ENCODE results near the gene CHAD.
"Not testable (repeated sequence)": the region's sequence is repeated elsewhere in the genome, so short reads cannot be mapped to it uniquely, and the experiment has no call there.

The CHAD gene

DNA sequence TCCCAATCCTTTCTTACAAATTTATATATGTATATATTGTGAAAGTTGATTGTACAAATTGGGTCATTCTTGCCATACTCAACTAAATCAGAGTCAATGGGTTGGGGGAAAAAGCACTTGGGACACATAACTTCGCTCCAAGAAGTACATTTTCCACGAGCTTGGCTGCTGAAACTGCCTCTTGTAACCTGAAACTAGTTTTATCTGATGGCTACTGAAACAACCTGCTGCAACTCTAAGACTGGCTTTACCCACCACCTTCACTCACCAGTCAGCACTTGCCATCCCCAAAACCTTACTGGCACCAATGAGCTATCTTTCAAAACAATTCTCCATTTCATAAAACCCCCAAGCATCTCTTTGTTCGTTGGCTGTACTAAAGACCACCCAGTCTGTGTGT is 25.1 kb upstream of the CHAD start:
- DNase-seq = no peak

GRCh38 chr17:50492214-50492613 is 23.5 kb upstream of the CHAD start:
- no peak for DNase-seq

DNA sequence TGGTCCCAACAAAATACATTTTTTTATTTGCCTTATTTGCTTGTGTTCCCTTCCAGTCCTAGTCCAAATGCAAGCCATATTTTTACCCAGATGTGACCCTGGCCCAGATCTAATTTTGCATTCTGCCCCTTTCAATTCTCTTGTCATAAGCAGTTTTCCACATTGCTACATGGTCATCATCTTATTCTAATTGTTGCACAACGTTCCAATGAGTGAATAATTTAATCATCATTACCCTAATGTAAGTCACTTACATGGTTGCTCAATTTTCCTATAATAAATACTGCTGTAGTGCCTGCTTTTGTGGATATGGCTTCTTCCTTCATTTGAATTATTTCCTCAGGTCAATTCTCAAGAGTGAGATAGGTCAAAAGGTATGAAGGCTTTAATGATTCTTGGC is 22.8 kb upstream of the CHAD start:
- DNase-seq = no peak

DNA sequence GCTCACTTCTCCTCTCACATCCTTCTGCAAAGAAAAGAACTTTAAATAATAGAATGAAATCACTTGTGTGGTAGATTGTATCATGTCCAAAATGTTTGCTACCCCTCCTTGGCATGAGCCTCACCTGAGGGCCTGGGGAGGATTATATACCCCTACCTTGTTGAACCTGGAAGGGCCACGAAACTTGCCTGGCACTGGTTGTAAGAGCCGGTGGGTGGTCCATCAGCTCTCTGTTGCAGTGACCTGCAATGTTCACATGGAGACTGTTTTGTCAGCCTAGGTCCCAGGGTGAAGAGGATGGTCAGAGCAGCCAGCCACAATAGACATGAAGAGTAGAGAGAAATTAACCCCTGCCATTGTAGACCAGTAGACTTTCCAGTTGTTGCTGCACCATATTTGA is 20.2 kb upstream of the CHAD start:
- no peak for DNase-seq

GRCh38 chr17:50487213-50488096 is 18.8 kb upstream of the CHAD start:
- peak; percentile 66 for DNase-seq

- no peak for DNase-seq
Measured at GRCh38 chr17:50484386-50485155, 15.9 kb upstream of the CHAD start.

- DNase-seq = no peak
Measured at GRCh38 chr17:50483266-50483665, 14.6 kb upstream of the CHAD start.

- peak; percentile 65 for DNase-seq
Measured at GRCh38 chr17:50482516-50482915, 13.8 kb upstream of the CHAD start.

DNA sequence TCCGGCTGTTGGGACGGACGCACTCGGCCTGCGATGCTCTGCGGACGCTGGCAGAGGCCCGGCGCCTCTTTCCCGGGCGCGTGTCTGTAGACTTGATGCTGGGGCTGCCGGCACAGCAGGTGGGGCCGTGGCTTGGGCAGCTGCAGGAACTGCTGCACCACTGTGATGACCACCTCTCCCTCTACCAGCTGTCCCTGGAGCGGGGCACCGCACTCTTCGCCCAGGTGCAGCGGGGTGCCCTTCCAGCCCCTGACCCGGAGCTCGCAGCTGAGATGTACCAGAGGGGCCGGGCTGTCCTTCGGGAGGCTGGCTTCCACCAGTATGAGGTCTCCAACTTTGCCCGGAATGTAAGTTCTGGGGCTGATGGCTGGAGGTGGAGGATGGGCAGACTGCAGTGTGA is 13.4 kb upstream of the CHAD start:
- no peak for DNase-seq

- no peak for DNase-seq
Measured at GRCh38 chr17:50481648-50482047, 13.0 kb upstream of the CHAD start.

DNA sequence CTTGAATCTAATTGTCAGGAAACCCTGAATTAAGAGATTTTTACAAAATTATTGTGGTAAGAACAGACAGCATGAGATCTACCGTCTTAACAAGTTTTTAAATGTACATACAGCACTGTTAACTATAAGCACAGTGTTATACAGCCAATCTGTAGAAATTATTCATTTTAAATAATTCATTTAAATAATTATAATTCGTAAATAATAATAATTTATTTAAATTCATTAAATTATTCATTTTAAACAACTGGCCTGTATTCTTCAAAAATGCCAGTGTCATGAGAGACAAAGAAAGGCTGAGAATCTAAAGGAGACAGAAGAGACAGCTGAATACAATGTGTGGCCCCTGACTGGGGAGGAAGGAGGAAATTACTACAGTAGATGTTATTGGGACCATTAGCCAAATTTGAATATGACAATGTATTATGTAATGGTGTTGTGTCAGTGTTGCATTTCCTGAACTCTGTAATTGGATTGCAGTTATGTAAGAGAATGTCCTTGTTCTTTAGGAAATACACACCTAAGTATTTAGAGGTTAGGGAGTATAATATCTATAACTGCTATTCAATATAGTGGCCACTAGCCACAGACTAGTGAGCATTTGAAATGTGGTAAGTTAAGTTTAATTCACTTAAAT is 12.3 kb upstream of the CHAD start:
- DNase-seq = no peak

DNA sequence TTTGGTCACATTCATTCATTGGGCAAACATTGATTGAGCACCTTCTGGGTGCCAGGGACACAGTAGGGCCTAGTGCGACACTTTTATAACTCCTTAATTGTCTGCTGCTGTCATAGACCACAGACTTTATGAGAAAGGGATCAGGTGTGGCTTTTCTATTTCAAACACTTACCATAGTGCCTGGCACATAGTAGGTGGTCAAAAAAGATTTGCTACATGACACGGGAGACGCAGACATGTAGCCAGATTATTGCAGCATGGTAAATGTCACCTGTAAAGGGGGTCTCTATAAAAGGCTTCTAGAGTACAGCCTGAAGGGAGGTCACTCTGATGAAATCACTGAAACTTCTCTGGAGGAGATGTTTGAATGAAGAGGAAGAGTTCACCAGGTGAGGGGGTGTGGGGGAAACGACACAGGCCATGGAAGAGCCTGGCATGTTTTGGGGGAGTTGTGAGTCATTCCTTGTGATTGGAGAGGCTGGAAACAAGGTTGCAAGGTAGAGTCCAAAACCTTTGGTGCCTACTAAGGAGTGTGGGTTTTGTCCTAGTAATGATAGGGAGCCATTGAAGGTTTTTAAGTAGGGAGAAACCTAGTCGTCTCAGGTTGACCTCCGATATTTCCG is 11.6 kb upstream of the CHAD start:
- DNase-seq = no peak

GRCh38 chr17:50479522-50480141 is 11.0 kb upstream of the CHAD start:
- DNase-seq = peak; percentile 76

DNA sequence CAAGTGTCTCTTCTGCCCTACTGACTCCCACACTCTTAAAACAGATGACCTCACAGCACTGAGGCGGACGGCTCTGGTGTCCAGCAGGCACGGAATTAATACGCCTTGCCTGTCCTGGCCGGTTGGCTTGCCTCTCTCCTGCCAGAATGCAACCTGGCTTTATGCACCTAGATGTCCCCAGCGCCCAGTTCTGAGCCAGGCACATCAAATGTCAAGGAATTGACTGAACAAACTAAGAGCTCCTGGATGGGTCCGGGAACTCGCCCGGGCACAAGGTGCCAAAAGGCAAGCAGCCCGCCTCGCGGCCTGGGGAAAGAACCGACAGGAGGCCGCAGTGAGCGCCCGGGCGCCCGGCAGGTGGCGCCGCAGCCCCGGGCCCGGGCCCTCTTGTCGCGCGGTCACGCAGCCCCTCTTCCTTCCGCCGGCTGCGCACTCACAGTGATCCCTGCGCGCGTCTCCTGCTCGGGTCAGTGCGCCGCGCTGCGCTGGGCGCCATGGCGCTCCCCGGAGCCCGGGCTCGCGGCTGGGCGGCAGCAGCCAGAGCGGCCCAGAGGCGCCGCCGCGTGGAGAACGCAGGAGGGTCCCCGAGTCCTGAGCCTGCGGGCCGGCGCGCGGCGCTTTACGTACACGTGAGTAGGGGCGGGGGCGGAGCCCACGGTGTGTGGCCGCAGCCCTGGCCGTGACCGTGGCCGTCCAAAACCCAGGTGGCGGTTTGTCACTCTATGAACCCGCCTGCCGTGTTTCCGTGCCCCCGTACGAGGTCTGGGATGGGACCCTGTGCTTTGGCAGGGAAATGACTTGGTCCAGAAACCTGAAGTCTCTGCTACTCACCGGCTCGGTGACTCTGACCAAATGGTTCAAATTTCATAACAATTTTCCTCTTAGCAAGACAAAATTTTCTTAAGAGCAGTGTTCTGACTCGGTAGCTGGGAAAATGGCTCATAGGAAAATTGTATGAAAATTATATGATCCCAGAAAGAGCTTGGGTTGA is 10.0 kb upstream of the CHAD start, which contains the start of gene RSAD1:
Gene RSAD1, plus strand, starts transcription at position 470 of the 991 bp plus-strand sequence. Its CDS starts 25 bp downstream, at position 495.
- peak; percentile 91 for DNase-seq

- DNase-seq = peak; percentile 29
Measured at GRCh38 chr17:50477976-50478375, 9.3 kb upstream of the CHAD start.

DNA sequence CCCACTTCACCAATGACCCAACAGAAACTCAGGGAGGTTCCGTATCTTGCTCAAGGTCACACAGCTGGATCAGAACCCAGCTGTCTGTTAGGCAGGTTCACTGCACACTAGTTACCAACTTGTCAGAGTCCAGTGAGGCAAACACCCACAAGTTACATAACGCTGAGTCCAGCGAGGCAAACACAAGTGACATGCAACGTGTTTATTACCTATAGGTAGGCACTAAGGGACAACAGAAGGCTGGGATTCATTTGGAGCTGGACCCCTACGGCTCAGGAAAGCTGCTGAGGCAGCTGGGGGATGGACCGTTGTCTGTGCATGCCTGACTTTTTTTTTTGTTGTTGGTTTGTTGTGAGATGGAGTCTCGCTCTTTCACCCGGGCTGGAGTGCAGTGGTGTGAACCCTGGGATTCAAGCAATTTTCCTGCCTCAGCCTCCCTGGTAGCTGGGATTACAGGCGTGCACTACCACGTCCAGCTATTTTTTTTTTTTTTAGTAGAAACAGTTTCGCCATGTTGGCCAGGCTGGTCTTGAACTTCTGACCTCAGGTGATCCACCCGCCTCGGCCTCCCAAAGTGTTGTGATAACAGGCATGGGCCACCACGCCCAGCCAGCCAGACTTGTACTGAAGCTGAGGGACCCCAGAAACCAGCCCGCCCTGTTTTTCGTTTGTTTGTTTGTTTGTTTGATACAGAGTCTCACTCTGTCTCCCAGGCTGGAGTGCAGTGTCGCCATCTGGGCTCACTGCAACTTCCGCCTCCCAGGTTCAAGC is 8.1 kb upstream of the CHAD start:
- peak; percentile 52 for DNase-seq

DNA sequence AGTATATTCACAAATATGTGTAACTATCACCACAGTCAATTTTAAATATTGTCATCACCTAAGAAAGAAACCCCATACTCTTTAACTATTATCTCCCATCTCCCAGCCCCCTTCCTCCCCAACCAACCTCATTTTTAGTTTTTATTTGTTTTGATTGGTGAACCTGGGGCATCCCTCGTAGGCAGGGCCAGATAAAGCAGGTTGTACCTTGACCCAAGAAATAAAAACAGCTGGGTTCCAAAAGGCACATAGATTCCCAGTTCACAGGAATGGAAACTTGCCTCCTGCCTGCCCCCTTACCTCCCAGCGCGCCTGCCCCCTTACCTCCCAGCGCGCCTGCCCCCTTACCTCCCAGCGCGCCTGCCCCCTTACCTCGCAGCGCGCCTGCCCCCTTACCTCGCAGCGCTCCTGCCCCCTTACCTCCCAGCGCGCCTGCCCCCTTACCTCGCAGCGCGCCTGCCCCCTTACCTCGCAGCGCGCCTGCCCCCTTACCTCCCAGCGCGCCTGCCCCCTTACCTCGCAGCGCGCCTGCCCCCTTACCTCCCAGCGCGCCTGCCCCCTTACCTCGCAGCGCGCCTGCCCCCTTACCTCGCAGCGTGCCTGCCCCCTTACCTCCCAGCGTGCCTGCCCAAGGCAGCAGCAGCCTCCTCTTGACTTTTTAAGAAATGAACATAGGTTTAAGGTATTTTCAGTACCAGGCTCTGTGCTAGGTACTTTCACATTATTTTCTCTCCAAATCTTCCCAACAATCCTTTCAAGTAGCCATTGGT is 7.3 kb upstream of the CHAD start:
- DNase-seq = not testable (repeated sequence)

DNA sequence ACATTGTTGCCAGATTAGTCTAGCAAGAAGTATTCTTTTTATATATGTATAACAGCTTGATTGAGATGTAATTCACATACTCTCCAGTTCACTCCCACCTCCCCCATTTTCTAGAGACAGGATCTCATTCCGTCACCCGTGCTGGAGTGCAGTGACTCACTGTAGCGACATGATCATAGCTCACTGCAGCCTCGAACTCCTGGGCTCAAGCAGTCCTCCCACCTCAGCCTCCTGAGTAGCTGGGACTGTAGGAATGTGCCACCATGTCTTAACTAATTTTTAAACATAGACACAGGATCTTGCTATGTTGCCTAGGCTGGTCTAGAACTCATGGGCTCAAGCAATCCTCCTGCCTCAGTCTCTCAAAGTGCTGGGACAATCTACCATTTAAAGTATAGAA is 6.7 kb upstream of the CHAD start:
- DNase-seq = no peak

DNA sequence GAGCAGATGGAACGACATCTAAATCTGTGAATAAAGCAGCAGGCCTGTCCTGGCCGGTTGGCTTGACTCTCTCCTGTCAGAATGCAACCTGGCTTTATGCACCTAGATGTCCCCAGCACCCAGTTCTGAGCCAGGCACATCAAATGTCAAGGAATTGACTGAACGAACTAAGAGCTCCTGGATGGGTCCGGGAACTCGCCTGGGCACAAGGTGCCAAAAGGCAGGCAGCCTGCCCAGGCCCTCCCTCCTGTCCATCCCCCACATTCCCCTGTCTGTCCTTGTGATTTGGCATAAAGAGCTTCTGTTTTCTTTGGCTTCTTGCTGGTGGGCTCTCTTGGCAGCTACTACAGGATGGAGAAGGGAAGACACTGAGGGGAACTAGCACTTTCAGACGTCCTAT is 5.8 kb upstream of the CHAD start:
- DNase-seq = no peak

DNA sequence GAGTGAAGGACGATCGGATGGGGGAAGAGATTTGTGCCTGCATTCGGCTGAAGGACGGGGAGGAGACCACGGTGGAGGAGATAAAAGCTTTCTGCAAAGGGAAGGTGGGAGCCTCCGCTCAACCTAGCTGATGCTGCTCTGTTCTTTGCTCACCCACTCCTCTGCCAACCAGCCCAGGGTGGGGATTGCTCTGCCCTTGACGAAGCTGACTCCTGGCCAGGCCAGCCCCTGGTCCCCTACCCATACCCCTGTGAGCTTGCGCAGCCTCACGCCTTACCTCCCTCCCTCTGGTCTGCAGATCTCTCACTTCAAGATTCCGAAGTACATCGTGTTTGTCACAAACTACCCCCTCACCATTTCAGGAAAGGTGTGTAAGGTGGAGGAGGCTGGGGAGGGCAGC is 5.2 kb upstream of the CHAD start:
- DNase-seq = no peak
